HepG2 (cell line): ENCODE measurements around the gene WDR81. TPM values are rescaled to one million over a fixed set of nuclear protein-coding genes. Genes with fewer than 3 reads are reported as not detected.

Source experiments
- AGO2 ChIP-seq: fragments of 200-400 bp; formaldehyde crosslinking; optimal IDR thresholded peaks from 2 replicates; pipeline ENCODE3; 2017; ENCODE audit warnings: mild to moderate bottlenecking, low read depth, low read length, moderate library complexity
- BORCS8-MEF2B ChIP-seq: sonication (generic); formaldehyde crosslinking; IDR thresholded peaks from 2 replicates; pipeline ENCODE4 v1.8.0; 2022; ENCODE audit warnings: mild to moderate bottlenecking, missing genetic modification reagents
- FOXA1 ChIP-seq, 2 experiments: fragments of 450-650 bp in 1 of 2; sonication (generic) in 1 of 2; formaldehyde crosslinking in 1 of 2; IDR thresholded peaks; 2 replicates each; pipeline versions ENCODE4 v1.4.0 to v1.6.1; 2016 to 2020; ENCODE audit warnings: missing genetic modification reagents in 1 of 2
- ZFX ChIP-seq: sonication (generic); formaldehyde crosslinking; IDR thresholded peaks from 2 replicates; pipeline ENCODE4 v1.4.0; 2020; ENCODE audit warnings: mild to moderate bottlenecking, low read depth, missing genetic modification reagents, moderate library complexity
- ZFY ChIP-seq: sonication (generic); formaldehyde crosslinking; IDR thresholded peaks from 2 replicates; pipeline ENCODE4 v1.4.0; 2020; ENCODE audit warnings: missing genetic modification reagents
- ZIK1 ChIP-seq: sonication (generic); formaldehyde crosslinking; IDR thresholded peaks from 2 replicates; pipeline ENCODE4 v1.5.0; 2020; ENCODE audit warnings: mild to moderate bottlenecking, low read depth, missing genetic modification reagents, borderline replicate concordance
- ZNF264 ChIP-seq: sonication (generic); formaldehyde crosslinking; IDR thresholded peaks from 2 replicates; pipeline ENCODE4 v1.4.0; 2020; ENCODE audit warnings: missing genetic modification reagents
- ZNF282 ChIP-seq: fragments of 450-650 bp; IDR thresholded peaks from 2 replicates; pipeline ENCODE4 v1.6.1; 2018; ENCODE audit not compliant: partially characterized antibody
- ZNF564 ChIP-seq: sonication (generic); formaldehyde crosslinking; IDR thresholded peaks from 2 replicates; pipeline ENCODE4 v1.8.1; 2023; ENCODE audit warnings: mild to moderate bottlenecking, missing genetic modification reagents
- ZSCAN31 ChIP-seq: sonication (generic); formaldehyde crosslinking; IDR thresholded peaks from 2 replicates; pipeline ENCODE4 v1.5.0; 2020; ENCODE audit warnings: low read depth, mild to moderate bottlenecking, missing genetic modification reagents
- polyA plus RNA-seq, 8 experiments: library from polyadenylated mRNA; depleted of rRNA in 3 of 8; stranded (reverse) in 7 of 8; unstranded in 1 of 8; fragments of >200 nt; fragmentation: Illumina TruSeq in 4 of 8; extraction: Trizol in 4 of 8; gene quantifications; 2 replicates each; pipeline versions ENCODE4 v1.2.1 to v1.2.3, GENCODE V29; 2011 to 2016; ENCODE audit warnings: low read depth in 4 of 8, missing spikeins in 1 of 8, mixed read lengths in 1 of 8; ENCODE audit not compliant: insufficient read depth in 1 of 8
- total RNA-seq, 5 experiments: library from RNA; depleted of rRNA; stranded (reverse); fragments of >200 nt; fragmentation: Illumina TruSeq; extraction: Trizol; gene quantifications; 2 replicates each; pipeline ENCODE4 v1.2.3, GENCODE V29; 2016; ENCODE audit warnings: low read depth in 1 of 5
- TF ChIP-seq, protein P1 (sequence below): sonication (generic); formaldehyde crosslinking; IDR thresholded peaks from 2 replicates; pipeline ENCODE4 v1.8.0; 2022; ENCODE audit warnings: mild to moderate bottlenecking, missing genetic modification reagents; ENCODE audit not compliant: insufficient replicate concordance
- TF ChIP-seq, protein P2 (sequence below): sonication (generic); formaldehyde crosslinking; IDR thresholded peaks from 2 replicates; pipeline ENCODE4 v1.5.1; 2020; ENCODE audit warnings: mild to moderate bottlenecking, missing genetic modification reagents, moderate library complexity
- TF ChIP-seq, protein P3 (sequence below): sonication (generic); formaldehyde crosslinking; IDR thresholded peaks from 2 replicates; pipeline ENCODE4 v1.5.0; 2020; ENCODE audit warnings: mild to moderate bottlenecking, missing genetic modification reagents, borderline replicate concordance

WDR81 gene
- total and polyA plus RNA-seq, 2 of the 13 experiments (the other 11 are each of a cell fraction or from before 2014, with no cell fraction given): 9.1 to 16.7 TPM

DNA sequence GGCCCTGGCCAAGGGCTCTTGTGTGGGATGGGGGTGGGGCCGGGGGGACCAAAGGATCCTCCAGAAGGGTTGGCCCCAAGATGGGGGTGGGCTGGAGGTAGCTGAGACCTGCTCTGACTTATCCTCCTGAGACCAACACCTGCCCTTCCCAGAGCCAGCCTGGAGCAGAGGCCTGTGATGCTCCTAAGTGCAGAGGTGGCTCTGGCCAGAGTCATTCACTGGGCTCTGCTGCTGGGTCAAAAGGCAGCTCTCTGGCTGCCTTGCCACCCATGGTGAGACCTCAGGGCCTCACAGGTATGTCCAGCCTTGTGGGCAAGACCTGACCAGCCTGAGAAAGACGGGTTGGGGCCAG is 18.6 kb downstream of the WDR81 start (continued):
- TF ChIP-seq, protein P1, sequence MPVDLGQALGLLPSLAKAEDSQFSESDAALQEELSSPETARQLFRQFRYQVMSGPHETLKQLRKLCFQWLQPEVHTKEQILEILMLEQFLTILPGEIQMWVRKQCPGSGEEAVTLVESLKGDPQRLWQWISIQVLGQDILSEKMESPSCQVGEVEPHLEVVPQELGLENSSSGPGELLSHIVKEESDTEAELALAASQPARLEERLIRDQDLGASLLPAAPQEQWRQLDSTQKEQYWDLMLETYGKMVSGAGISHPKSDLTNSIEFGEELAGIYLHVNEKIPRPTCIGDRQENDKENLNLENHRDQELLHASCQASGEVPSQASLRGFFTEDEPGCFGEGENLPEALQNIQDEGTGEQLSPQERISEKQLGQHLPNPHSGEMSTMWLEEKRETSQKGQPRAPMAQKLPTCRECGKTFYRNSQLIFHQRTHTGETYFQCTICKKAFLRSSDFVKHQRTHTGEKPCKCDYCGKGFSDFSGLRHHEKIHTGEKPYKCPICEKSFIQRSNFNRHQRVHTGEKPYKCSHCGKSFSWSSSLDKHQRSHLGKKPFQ (CRISPR knock-in tag): peak; percentile 5
- no peak for TF ChIP-seq ZNF282
- 0 out of 2 replicates have a peak, but pooled peaks have one; percentile 18 for TF ChIP-seq ZNF564
- 0 out of 2 replicates have a peak, but pooled peaks have one; percentile 8 for TF ChIP-seq ZSCAN31 (CRISPR knock-in tag)
- TF ChIP-seq ZFY (CRISPR knock-in tag): peak; percentile 19; the same call in 1 of the 2 replicates
- TF ChIP-seq, protein P2, sequence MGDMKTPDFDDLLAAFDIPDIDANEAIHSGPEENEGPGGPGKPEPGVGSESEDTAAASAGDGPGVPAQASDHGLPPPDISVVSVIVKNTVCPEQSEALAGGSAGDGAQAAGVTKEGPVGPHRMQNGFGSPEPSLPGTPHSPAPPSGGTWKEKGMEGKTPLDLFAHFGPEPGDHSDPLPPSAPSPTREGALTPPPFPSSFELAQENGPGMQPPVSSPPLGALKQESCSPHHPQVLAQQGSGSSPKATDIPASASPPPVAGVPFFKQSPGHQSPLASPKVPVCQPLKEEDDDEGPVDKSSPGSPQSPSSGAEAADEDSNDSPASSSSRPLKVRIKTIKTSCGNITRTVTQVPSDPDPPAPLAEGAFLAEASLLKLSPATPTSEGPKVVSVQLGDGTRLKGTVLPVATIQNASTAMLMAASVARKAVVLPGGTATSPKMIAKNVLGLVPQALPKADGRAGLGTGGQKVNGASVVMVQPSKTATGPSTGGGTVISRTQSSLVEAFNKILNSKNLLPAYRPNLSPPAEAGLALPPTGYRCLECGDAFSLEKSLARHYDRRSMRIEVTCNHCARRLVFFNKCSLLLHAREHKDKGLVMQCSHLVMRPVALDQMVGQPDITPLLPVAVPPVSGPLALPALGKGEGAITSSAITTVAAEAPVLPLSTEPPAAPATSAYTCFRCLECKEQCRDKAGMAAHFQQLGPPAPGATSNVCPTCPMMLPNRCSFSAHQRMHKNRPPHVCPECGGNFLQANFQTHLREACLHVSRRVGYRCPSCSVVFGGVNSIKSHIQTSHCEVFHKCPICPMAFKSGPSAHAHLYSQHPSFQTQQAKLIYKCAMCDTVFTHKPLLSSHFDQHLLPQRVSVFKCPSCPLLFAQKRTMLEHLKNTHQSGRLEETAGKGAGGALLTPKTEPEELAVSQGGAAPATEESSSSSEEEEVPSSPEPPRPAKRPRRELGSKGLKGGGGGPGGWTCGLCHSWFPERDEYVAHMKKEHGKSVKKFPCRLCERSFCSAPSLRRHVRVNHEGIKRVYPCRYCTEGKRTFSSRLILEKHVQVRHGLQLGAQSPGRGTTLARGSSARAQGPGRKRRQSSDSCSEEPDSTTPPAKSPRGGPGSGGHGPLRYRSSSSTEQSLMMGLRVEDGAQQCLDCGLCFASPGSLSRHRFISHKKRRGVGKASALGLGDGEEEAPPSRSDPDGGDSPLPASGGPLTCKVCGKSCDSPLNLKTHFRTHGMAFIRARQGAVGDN (CRISPR knock-in tag): peak; percentile 44
- no peak for TF ChIP-seq ZNF264
- TF ChIP-seq ZFX (CRISPR knock-in tag): peak; percentile 24
- peak; percentile 44 for TF ChIP-seq AGO2
- TF ChIP-seq FOXA1 (IDR thresholded peaks at IDR 0.05): no peak
- no peak for TF ChIP-seq FOXA1 (CRISPR knock-in tag; IDR thresholded peaks at IDR 0.05)
- TF ChIP-seq BORCS8-MEF2B: peak; percentile 47
- TF ChIP-seq ZIK1 (CRISPR knock-in tag): 0 out of 2 replicates have a peak, but pooled peaks have one; percentile 59
- TF ChIP-seq, protein P3, sequence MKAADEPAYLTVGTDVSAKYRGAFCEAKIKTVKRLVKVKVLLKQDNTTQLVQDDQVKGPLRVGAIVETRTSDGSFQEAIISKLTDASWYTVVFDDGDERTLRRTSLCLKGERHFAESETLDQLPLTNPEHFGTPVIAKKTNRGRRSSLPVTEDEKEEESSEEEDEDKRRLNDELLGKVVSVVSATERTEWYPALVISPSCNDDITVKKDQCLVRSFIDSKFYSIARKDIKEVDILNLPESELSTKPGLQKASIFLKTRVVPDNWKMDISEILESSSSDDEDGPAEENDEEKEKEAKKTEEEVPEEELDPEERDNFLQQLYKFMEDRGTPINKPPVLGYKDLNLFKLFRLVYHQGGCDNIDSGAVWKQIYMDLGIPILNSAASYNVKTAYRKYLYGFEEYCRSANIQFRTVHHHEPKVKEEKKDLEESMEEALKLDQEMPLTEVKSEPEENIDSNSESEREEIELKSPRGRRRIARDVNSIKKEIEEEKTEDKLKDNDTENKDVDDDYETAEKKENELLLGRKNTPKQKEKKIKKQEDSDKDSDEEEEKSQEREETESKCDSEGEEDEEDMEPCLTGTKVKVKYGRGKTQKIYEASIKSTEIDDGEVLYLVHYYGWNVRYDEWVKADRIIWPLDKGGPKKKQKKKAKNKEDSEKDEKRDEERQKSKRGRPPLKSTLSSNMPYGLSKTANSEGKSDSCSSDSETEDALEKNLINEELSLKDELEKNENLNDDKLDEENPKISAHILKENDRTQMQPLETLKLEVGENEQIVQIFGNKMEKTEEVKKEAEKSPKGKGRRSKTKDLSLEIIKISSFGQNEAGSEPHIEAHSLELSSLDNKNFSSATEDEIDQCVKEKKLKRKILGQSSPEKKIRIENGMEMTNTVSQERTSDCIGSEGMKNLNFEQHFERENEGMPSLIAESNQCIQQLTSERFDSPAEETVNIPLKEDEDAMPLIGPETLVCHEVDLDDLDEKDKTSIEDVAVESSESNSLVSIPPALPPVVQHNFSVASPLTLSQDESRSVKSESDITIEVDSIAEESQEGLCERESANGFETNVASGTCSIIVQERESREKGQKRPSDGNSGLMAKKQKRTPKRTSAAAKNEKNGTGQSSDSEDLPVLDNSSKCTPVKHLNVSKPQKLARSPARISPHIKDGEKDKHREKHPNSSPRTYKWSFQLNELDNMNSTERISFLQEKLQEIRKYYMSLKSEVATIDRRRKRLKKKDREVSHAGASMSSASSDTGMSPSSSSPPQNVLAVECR (CRISPR knock-in tag): peak; percentile 50
